ENCODE data around the gene WDR93. TPM values are rescaled to one million over a fixed set of nuclear protein-coding genes. Genes with fewer than 3 reads are reported as not detected.

Gene WDR93
- total and polyA plus RNA-seq, 2 of the 4 experiments (the other 2 are of a cell fraction): not detected

GRCh38 chr15:89724621-89725020 is 34.0 kb downstream of the WDR93 start:
- in situ Hi-C loops (cut with MboI; ENCODE audit: low sequenced_read_pairs): no loop called here
- Histone ChIP-seq H2BK120ac (ENCODE audit: low read depth, low read length) (no peak overlapping the region), H3K36me3 (ENCODE audit: control insufficient read depth, insufficient read depth, low read length) (no peaks in the 10 kb centered on the region), H3K4ac (ENCODE audit: low read depth, low read length) (no peak overlapping the region), H3K9me1 (ENCODE audit: insufficient read depth, low read length) (no peaks in the 10 kb centered on the region), H3K27ac (ENCODE audit: insufficient read depth, low read length) (no peak overlapping the region), H2BK20ac (ENCODE audit: low read depth, low read length) (no peak overlapping the region), H2BK15ac (ENCODE audit: low read depth, low read length) (no peak overlapping the region), H3K9me3 (ENCODE audit: control insufficient read depth, insufficient read depth, low read length) (peaks cover 10% of the 10 kb centered on the region; the same call in 1 of the 2 replicates), H4K91ac (ENCODE audit: insufficient read depth, low read depth, low read length) (no peak overlapping the region), H2AK9ac (replicated peaks; ENCODE audit: low read depth, low read length, poor library complexity) (no peak overlapping the region), H2AK5ac (ENCODE audit: low read depth, low read length) (no peak overlapping the region), H3K4me1 (ENCODE audit: control insufficient read depth, insufficient read depth, low read length) (no peaks in the 10 kb centered on the region), H4K20me1 (ENCODE audit: insufficient read depth, low read length) (no peaks in the 10 kb centered on the region), H4K8ac (ENCODE audit: low read depth in 2 of 2, low read length in 2 of 2) (no peak overlapping the region), H2AFZ (replicated peaks; ENCODE audit: low read length, poor library complexity) (no peak overlapping the region), H3K18ac (ENCODE audit: low read depth, low read length) (no peak overlapping the region), H3K79me1 (ENCODE audit: low read depth in 1 of 2, low read length in 2 of 2) (no peaks in the 10 kb centered on the region), H3K9ac (ENCODE audit: low read depth, low read length) (no peak overlapping the region), H3K4me2 (ENCODE audit: low read depth, low read length) (no peak overlapping the region), H4K5ac (ENCODE audit: low read depth, low read length) (no peak overlapping the region), H2BK5ac (ENCODE audit: low read depth, low read length, poor library complexity, severe bottlenecking) (no peak overlapping the region), H3K27me3 (ENCODE audit: control insufficient read depth, insufficient read depth, low read length) (peaks cover 40% of the 10 kb centered on the region), H3K23ac (ENCODE audit: low read depth, low read length) (no peak overlapping the region), H3K56ac (ENCODE audit: extremely low read depth, insufficient read depth, low read length) (no peak overlapping the region), H3K14ac (replicated peaks; ENCODE audit: low read depth, low read length) (no peak overlapping the region; the same call in 1 of the 2 replicates), H3K4me3 (ENCODE audit: insufficient read depth, low read depth, low read length) (no peak overlapping the region)
- no TSS peak for BruUV-seq (replicated peaks)
- CTCF ChIA-PET: no interaction called here
- intact Hi-C loops (cut with micrococcal nuclease): no loop called here
- dilution Hi-C loops (cut with HindIII; ENCODE audit: low sequenced_read_pairs, unreplicated experiment): no loop called here
- ATAC-seq (ENCODE audit: low read depth): no peak
- DNase-seq: no peak
- no peak for TF ChIP-seq RAD21 (IDR thresholded peaks at IDR 0.05; ENCODE audit: low read length)
- no peak for TF ChIP-seq MAZ (IDR thresholded peaks at IDR 0.05; ENCODE audit: borderline replicate concordance, low read depth, low read length)
- TF ChIP-seq CEBPB (IDR thresholded peaks at IDR 0.05; ENCODE audit: low read depth, low read length): no peak
- no peak for TF ChIP-seq USF2 (IDR thresholded peaks at IDR 0.05; ENCODE audit: low read depth, low read length)
- no peak for TF ChIP-seq POLR2A (IDR thresholded peaks at IDR 0.05; ENCODE audit: low read depth, low read length)
- TF ChIP-seq MXI1 (IDR thresholded peaks at IDR 0.05; ENCODE audit: borderline replicate concordance, low read depth, low read length): no peak
- TF ChIP-seq FOS (IDR thresholded peaks at IDR 0.05; ENCODE audit: low read depth, low read length): no peak
- TF ChIP-seq RFX5 (IDR thresholded peaks at IDR 0.05; ENCODE audit: low read depth, low read length): no peak
- TF ChIP-seq NFE2L2 (IDR thresholded peaks at IDR 0.05; ENCODE audit: low read depth, low read length): no peak
- no peak for TF ChIP-seq MAFK (IDR thresholded peaks at IDR 0.05; ENCODE audit: low read depth, low read length)
- POLR2A ChIA-PET (ENCODE audit: unreplicated experiment): no interaction called here
- no CpG with 5 or more reads among the region's 1 CpG for WGBS, 2 experiments (ENCODE audit: extremely low coverage in 2 of 2, insufficient read length in 1 of 2)

Measured in IMR-90 (cell line).